ENCODE data around the gene COL4A1.

COL4A1 gene

DNA sequence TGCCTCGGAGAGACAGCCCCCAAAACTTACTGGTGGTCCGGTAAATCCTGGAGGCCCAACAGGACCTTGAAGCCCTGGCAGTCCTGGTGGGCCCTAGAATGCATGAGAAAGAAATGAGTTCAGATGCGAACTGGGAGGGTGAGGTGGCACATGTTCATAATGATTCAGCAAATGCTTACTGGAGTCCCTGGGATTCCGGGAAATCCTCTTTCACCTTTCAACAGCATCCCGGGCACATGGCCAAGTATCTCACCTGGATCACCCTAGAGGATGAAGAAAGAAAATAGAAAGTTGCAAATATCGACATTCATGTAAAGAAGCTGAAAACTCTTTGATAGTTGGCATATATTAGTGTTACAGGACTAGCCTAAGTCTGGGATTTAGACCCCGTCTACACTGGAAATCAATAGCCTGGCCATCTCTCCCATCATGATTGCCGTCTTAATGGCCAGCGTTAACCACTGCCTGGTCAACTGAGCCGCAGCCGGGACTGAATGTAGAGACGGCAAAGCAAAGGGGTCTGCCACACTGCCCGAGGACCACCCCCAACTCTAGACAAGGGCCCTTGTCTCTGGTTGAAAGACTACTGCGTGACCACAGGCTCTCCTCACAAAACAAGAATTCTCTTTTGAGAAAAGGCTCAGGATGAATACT, 96.9 kb downstream of the COL4A1 start:
- peaks cover 64% of the 10 kb centered on the region for H3K36me3 ChIP-seq (ENCODE audit: insufficient read depth, insufficient read length, low read length)
- no peak for DNase-seq (ENCODE audit: low read depth, low spot score)
- peaks cover 2% of the 10 kb centered on the region for H3K4me1 ChIP-seq (ENCODE audit: insufficient read depth, insufficient read length)
- no peak for TF ChIP-seq SUZ12 (IDR thresholded peaks at IDR 0.05; ENCODE audit: extremely low read depth, insufficient read depth, insufficient read length)
- no peak for TF ChIP-seq YY1 (IDR thresholded peaks at IDR 0.05; ENCODE audit: insufficient read depth, insufficient read length)
- no peak for TF ChIP-seq ZNF274 (IDR thresholded peaks at IDR 0.05; ENCODE audit: low read depth, low read length)
- H3K4me3 ChIP-seq (ENCODE audit: insufficient read length, low read depth) = no peak overlapping the region
- no peaks in the 10 kb centered on the region for H3K27me3 ChIP-seq (ENCODE audit: insufficient read depth, insufficient read length)
- no peaks in the 10 kb centered on the region for H3K9me3 ChIP-seq (ENCODE audit: insufficient read depth, low read length)
- H3K9ac ChIP-seq (ENCODE audit: insufficient read length, low read depth) = no peak overlapping the region

DNA sequence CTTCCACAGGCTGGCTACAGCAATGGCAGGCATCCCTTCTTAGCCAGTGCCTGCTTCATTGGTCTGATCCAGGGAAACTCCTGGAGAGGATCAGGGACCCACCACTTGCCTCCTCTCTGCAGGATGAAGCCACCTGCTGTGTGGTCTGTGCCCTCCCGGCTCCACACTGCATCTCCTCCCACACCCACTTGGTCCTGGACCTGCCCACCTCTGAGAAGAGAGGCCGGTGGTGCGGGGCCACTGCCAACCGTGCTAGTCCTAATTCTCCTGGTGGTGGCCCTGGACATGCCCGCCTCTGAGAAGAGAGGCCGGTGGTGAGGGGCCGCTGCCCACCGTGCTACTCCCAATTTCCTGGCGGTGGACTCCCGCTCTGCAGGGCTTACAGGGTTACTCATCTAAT, 98.8 kb downstream of the COL4A1 start:
- no peak for DNase-seq (ENCODE audit: low read depth, low spot score)
- Histone ChIP-seq H3K4me3 (ENCODE audit: insufficient read length, low read depth) (no peak overlapping the region), H3K4me1 (ENCODE audit: insufficient read depth, insufficient read length) (no peaks in the 10 kb centered on the region), H3K27me3 (ENCODE audit: insufficient read depth, insufficient read length) (no peaks in the 10 kb centered on the region), H3K9me3 (ENCODE audit: insufficient read depth, low read length) (no peaks in the 10 kb centered on the region), H3K9ac (ENCODE audit: insufficient read length, low read depth) (no peak overlapping the region), H3K36me3 (ENCODE audit: insufficient read depth, insufficient read length, low read length) (peaks cover 63% of the 10 kb centered on the region)
- TF ChIP-seq YY1 (IDR thresholded peaks at IDR 0.05; ENCODE audit: insufficient read depth, insufficient read length) (no peak), ZNF274 (IDR thresholded peaks at IDR 0.05; ENCODE audit: low read depth, low read length) (no peak), SUZ12 (IDR thresholded peaks at IDR 0.05; ENCODE audit: extremely low read depth, insufficient read depth, insufficient read length) (no peak)

DNA sequence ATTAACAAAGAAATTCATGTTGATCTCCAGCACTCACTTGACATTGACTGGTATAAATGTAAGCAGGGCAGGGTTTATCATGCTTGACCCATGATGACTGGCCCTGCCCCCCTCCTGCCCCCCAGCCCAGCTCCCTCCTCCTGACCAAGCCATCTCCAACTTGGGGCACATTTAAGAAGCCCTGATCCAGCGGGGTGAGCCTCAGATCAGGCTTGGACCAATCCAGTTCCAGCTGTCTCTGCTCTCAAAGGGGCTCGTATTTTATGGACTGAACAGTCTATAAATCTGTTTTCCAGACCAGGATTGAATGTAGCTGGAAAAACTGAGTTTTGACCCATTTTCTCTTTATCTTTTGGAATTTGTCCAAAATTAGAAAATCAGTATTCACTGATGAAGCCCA, 100.0 kb downstream of the COL4A1 start:
- Histone ChIP-seq H3K27me3 (ENCODE audit: insufficient read depth, insufficient read length) (no peaks in the 10 kb centered on the region), H3K4me1 (ENCODE audit: insufficient read depth, insufficient read length) (no peaks in the 10 kb centered on the region), H3K9me3 (ENCODE audit: insufficient read depth, low read length) (no peaks in the 10 kb centered on the region), H3K9ac (ENCODE audit: insufficient read length, low read depth) (no peak overlapping the region), H3K36me3 (ENCODE audit: insufficient read depth, insufficient read length, low read length) (peaks cover 52% of the 10 kb centered on the region), H3K4me3 (ENCODE audit: insufficient read length, low read depth) (no peak overlapping the region)
- DNase-seq (ENCODE audit: low read depth, low spot score) = no peak
- TF ChIP-seq SUZ12 (IDR thresholded peaks at IDR 0.05; ENCODE audit: extremely low read depth, insufficient read depth, insufficient read length) = no peak
- TF ChIP-seq YY1 (IDR thresholded peaks at IDR 0.05; ENCODE audit: insufficient read depth, insufficient read length) = no peak
- no peak for TF ChIP-seq ZNF274 (IDR thresholded peaks at IDR 0.05; ENCODE audit: low read depth, low read length)

DNA sequence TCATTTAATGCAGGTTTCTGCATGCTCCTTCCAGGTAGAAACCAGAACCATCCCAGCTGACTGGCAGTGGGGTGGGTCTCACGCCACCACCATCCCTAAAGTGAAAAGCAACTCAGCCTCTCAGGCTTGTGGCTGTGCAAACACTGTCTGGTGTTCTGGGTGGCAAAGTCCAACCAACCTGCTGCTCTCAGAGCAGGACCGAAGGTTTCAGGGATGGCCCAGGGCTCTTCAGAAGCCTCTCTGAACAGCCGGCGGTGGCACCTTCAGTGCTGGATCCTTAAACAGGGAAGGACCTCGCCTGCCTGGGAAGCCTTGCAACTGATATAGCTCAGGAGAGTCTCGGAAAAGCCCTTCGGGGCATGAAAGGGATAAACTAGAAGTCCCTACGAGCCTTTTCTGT, 100.8 kb downstream of the COL4A1 start:
- H3K36me3 ChIP-seq (ENCODE audit: insufficient read depth, insufficient read length, low read length) = peaks cover 46% of the 10 kb centered on the region
- H3K4me1 ChIP-seq (ENCODE audit: insufficient read depth, insufficient read length) = no peaks in the 10 kb centered on the region
- no peak for DNase-seq (ENCODE audit: low read depth, low spot score)
- no peaks in the 10 kb centered on the region for H3K27me3 ChIP-seq (ENCODE audit: insufficient read depth, insufficient read length)
- no peak overlapping the region for H3K9ac ChIP-seq (ENCODE audit: insufficient read length, low read depth)
- no peak overlapping the region for H3K4me3 ChIP-seq (ENCODE audit: insufficient read length, low read depth)
- no peaks in the 10 kb centered on the region for H3K9me3 ChIP-seq (ENCODE audit: insufficient read depth, low read length)
- TF ChIP-seq YY1 (IDR thresholded peaks at IDR 0.05; ENCODE audit: insufficient read depth, insufficient read length) (no peak), SUZ12 (IDR thresholded peaks at IDR 0.05; ENCODE audit: extremely low read depth, insufficient read depth, insufficient read length) (no peak), ZNF274 (IDR thresholded peaks at IDR 0.05; ENCODE audit: low read depth, low read length) (no peak)

DNA sequence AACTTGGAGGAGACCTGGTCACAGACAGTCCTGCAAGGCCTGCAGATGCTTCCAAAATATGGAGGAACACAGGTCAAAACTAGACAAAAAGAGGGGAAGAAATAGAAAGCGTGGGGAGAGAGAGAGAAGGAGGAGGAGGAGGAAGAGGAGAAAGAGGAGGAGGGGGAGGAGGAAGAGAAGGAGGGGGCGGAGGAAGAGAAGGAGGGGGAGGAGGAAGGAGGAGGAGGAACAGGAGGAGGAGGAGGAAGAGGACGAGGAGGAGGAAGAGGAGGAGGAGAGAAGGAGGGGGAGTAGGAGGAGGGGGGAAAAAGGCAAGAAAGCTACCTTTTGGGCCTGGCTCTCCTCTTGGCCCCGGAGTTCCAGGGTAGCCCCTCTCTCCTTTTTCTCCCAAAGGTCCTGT, 105.8 kb downstream of the COL4A1 start:
- no peak overlapping the region for H3K4me3 ChIP-seq (ENCODE audit: insufficient read length, low read depth)
- H3K9me3 ChIP-seq (ENCODE audit: insufficient read depth, low read length) = no peaks in the 10 kb centered on the region
- DNase-seq (ENCODE audit: low read depth, low spot score) = no peak
- H3K27me3 ChIP-seq (ENCODE audit: insufficient read depth, insufficient read length) = no peaks in the 10 kb centered on the region
- TF ChIP-seq YY1 (IDR thresholded peaks at IDR 0.05; ENCODE audit: insufficient read depth, insufficient read length) (no peak), SUZ12 (IDR thresholded peaks at IDR 0.05; ENCODE audit: extremely low read depth, insufficient read depth, insufficient read length) (no peak), ZNF274 (IDR thresholded peaks at IDR 0.05; ENCODE audit: low read depth, low read length) (no peak)
- H3K9ac ChIP-seq (ENCODE audit: insufficient read length, low read depth) = no peak overlapping the region
- no peaks in the 10 kb centered on the region for H3K4me1 ChIP-seq (ENCODE audit: insufficient read depth, insufficient read length)
- H3K36me3 ChIP-seq (ENCODE audit: insufficient read depth, insufficient read length, low read length) = peaks cover 49% of the 10 kb centered on the region

DNA sequence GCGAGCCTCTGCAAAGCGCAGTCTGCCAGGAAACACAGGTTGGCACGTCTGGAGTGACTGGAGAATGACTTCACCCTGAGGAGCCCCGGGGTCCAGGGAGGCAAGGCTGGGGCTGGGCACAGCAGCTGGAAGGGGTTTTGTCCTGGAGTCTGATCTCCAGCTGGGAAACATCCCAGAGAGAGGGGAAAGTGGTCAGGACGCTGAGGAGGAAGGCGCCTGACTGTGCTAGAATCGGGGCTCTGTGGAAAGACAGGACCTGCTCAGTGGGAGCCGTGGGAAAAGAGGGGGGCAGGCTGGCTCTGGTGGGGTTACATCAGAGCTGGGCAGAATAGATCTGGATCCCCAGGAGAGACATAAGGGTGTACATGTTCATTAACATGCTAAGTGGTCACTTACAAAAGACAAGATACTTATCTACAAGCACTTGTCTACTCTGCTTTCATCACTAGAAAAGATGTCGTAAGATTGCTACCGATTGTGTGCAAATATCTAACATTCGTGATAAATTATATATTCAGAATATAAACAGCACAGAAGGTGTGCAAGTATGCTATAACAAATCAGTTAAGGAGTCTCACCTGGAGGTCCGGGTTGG, 106.6 kb downstream of the COL4A1 start:
- Histone ChIP-seq H3K9me3 (ENCODE audit: insufficient read depth, low read length) (no peaks in the 10 kb centered on the region), H3K4me1 (ENCODE audit: insufficient read depth, insufficient read length) (no peaks in the 10 kb centered on the region), H3K36me3 (ENCODE audit: insufficient read depth, insufficient read length, low read length) (peaks cover 48% of the 10 kb centered on the region), H3K27me3 (ENCODE audit: insufficient read depth, insufficient read length) (no peaks in the 10 kb centered on the region), H3K4me3 (ENCODE audit: insufficient read length, low read depth) (no peak overlapping the region), H3K9ac (ENCODE audit: insufficient read length, low read depth) (no peak overlapping the region)
- TF ChIP-seq YY1 (IDR thresholded peaks at IDR 0.05; ENCODE audit: insufficient read depth, insufficient read length) = no peak
- TF ChIP-seq ZNF274 (IDR thresholded peaks at IDR 0.05; ENCODE audit: low read depth, low read length) = no peak
- no peak for TF ChIP-seq SUZ12 (IDR thresholded peaks at IDR 0.05; ENCODE audit: extremely low read depth, insufficient read depth, insufficient read length)
- no peak for DNase-seq (ENCODE audit: low read depth, low spot score)

DNA sequence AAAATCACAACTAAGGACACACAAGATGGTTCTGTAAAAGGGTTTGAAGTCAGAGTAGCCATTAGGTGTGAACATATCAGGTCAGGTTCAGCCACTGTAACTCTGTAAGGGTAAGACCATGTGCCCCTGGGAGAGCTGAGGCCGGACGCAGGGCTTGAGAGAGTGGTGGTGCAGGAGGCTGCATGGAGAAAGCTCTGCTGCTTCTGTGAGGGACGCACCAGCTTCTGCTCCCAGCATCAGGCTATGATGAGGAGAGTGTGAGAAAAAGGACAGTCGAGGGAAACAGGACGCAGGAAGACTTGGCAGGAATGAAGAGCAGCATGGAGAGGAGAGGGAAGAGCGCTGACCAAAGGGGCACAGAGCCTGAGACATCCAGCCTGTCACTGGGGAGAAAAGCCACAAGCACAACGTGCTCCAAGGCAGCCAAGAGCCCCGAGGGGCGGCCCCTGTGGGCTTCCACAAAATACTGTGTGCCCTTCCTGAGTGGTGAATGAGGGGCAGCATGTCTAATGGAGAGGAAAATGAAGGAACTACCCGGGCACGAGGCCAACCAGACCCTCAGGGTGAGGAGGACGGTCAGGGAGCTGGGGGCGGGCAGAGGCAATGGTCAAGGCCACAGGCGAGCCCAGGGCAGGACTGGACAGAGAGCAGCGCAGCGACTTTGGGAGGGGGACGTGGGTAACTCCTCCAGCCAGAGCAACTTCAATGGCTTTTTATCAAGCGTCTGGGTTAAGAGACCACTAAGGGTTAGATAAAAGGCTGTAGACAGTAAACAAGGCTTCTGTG, 107.7 kb downstream of the COL4A1 start:
- no peak for DNase-seq (ENCODE audit: low read depth, low spot score)
- no peaks in the 10 kb centered on the region for H3K4me1 ChIP-seq (ENCODE audit: insufficient read depth, insufficient read length)
- H3K36me3 ChIP-seq (ENCODE audit: insufficient read depth, insufficient read length, low read length) = peaks cover 55% of the 10 kb centered on the region
- no peaks in the 10 kb centered on the region for H3K9me3 ChIP-seq (ENCODE audit: insufficient read depth, low read length)
- TF ChIP-seq ZNF274 (IDR thresholded peaks at IDR 0.05; ENCODE audit: low read depth, low read length) = no peak
- TF ChIP-seq SUZ12 (IDR thresholded peaks at IDR 0.05; ENCODE audit: extremely low read depth, insufficient read depth, insufficient read length) = no peak
- TF ChIP-seq YY1 (IDR thresholded peaks at IDR 0.05; ENCODE audit: insufficient read depth, insufficient read length) = no peak
- H3K9ac ChIP-seq (ENCODE audit: insufficient read length, low read depth) = no peak overlapping the region
- H3K27me3 ChIP-seq (ENCODE audit: insufficient read depth, insufficient read length) = no peaks in the 10 kb centered on the region
- no peak overlapping the region for H3K4me3 ChIP-seq (ENCODE audit: insufficient read length, low read depth)
